Stomach smooth muscle (tissue), 2 donors: ENCODE measurements around the gene CXorf38.

ENCODE experiments used
- H3K27ac ChIP-seq: one replicate; pipeline ENCODE4 v1.7.0; 2013; ENCODE audit warnings: mild to moderate bottlenecking, low read length, inconsistent platforms
- H3K27me3 ChIP-seq, 2 donors: one replicate each; pipeline ENCODE4 v1.7.0; 2013; ENCODE audit warnings: low read length in 2 of 2; ENCODE audit not compliant: insufficient read depth in 2 of 2, control insufficient read depth in 1 of 2
- H3K36me3 ChIP-seq, 2 donors: one replicate each; pipeline ENCODE4 v1.7.0; 2013; ENCODE audit warnings: low read length in 2 of 2; ENCODE audit not compliant: control insufficient read depth in 2 of 2, insufficient read depth in 2 of 2
- H3K4me1 ChIP-seq: one replicate; pipeline ENCODE4 v1.7.0; 2013; ENCODE audit warnings: low read length; ENCODE audit not compliant: control insufficient read depth, insufficient read depth
- H3K4me3 ChIP-seq, 2 donors: one replicate each; pipeline ENCODE4 v1.7.0; 2013; ENCODE audit warnings: low read length in 2 of 2
- H3K9ac ChIP-seq, 2 donors: one replicate each; pipeline ENCODE4 v1.7.0; 2013; ENCODE audit warnings: low read length in 2 of 2, mild to moderate bottlenecking in 1 of 2
- H3K9me3 ChIP-seq, 2 donors: one replicate each; pipeline ENCODE4 v1.7.0; 2013; ENCODE audit warnings: low read length in 2 of 2; ENCODE audit not compliant: control insufficient read depth in 2 of 2
- donor health status: healthy.
- donor health status: Pancreatic carcinoma.

Gene CXorf38, protein sequence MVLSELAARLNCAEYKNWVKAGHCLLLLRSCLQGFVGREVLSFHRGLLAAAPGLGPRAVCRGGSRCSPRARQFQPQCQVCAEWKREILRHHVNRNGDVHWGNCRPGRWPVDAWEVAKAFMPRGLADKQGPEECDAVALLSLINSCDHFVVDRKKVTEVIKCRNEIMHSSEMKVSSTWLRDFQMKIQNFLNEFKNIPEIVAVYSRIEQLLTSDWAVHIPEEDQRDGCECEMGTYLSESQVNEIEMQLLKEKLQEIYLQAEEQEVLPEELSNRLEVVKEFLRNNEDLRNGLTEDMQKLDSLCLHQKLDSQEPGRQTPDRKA

DNA sequence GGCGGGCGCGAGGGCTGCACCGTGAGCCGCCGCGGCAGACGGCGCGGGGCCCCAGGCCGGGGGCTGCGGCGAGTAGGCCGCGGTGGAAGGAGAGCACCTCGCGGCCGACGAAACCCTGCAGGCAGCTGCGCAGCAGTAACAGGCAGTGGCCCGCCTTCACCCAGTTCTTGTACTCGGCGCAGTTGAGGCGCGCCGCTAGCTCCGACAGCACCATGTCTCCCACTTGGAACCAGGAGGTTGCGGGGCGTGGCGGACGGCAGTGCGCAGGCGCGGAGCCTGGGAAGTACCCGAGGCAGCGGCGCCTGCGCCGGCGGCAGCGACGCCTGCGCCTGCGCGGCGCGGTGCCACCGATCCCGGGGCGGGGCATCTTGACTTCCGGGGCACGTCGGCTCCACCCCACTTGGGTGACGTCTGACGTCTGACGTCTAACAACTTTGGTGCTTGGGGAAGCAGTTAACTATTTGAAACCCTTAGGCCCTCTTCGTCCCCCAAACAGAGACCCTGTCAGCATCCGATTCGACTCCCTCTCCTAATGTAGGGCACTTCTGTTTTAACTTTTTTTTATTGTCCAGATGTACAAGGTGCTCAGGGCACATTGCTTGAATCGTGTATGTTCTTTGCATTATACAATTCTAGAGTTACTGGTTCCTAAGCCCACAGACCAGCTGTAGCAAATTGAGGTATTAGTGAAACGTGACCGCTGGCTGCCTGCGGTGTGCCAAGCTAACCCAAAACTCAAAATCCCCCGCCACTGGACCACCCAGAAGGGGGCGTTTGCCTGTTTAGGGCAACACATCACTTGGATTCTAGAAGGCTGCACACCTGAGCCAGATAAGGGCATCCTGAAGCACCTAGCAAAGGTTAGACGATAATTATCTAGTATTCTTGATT is at the start of gene CXorf38:
Gene CXorf38, minus strand, starts transcription at position 255 of the 891 bp plus-strand sequence. Its CDS starts 41 bp downstream, at position 214.
- Histone ChIP-seq H3K9ac (peak within 1 kb of the TSS; percentile 65 to 67), H3K4me3 (peak within 1 kb of the TSS; percentile 69 to 82), H3K9me3 (no peaks in the 10 kb centered on the region), H3K27me3 (no peaks in the 10 kb centered on the region), H3K27ac (peak within 1 kb of the TSS; percentile 72), H3K36me3 (no peaks in the 10 kb centered on the region), H3K4me1 (peaks cover 22% of the 10 kb centered on the region)

DNA sequence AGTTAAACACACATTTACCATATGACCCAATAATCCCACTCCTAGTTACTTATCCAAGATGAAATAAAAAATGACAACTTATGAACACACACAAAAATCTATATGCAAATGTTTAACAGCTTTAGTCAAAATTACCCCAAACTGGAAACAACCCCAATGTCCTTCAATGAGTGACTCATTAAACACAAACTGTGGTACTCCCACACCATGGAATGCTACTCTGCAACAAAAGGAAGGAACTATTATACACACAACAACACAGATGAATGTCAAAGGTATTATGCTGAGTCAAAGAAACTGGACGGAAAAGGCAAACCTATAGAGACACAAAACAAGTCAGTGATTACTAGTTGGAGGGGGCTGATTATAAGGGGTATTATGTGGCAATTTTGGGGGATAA is 47.4 kb upstream of the CXorf38 start:
- peaks cover 1 to 5% of the 10 kb centered on the region in 2 donors for H3K36me3 ChIP-seq
- no peak overlapping the region for H3K27ac ChIP-seq

DNA sequence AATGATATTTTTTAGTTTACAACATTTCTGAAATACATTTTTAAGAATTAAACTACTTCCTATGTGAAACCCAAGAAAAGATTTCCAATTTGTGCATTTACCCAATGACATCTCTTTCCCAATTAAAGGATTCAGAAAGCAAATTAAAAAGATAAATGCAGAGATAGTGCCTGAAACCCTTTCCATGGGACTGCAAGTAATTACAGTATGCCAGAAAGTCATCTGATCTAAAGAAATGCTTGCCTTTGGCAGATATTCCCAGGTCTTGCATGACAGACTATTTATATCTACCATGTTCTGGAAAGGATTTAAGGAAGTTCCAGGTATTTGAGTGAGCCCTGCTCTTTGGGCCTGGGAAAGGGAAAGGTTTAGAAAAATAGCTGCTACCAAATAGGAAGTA is 41.6 kb upstream of the CXorf38 start:
- Histone ChIP-seq H3K9me3 (no peaks in the 10 kb centered on the region), H3K27me3 (peaks cover 0 to 2% of the 10 kb centered on the region in 2 donors), H3K4me1 (no peaks in the 10 kb centered on the region), H3K27ac (no peak overlapping the region), H3K9ac (no peak overlapping the region), H3K36me3 (peaks cover 0 to 3% of the 10 kb centered on the region in 2 donors), H3K4me3 (no peak overlapping the region)

More for the DNA sequence above, 47.4 kb upstream of the CXorf38 start:
- H3K27me3 ChIP-seq = peaks cover 0 to 2% of the 10 kb centered on the region in 2 donors
- no peaks in the 10 kb centered on the region for H3K9me3 ChIP-seq
- H3K4me1 ChIP-seq = no peaks in the 10 kb centered on the region
- no peak overlapping the region for H3K4me3 ChIP-seq
- H3K9ac ChIP-seq = no peak overlapping the region

DNA sequence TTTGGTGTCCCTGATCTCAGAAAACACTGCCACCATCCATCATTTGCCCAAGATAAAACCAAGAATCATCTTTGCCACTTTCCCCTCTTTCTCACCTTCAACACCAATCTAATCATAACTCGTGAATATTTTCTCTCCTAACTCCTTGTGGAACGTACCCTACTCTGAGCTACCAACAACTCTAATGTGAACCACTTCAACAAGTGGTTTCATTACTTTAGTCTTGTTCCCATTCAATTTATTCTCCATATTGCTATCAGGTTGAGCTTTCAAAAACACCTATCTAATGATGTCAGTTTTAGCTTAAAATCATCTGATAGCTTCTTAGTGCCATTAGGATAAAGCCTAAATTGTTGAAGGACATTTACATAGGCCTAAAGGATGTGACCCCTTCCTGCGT is 39.8 kb upstream of the CXorf38 start:
- Histone ChIP-seq H3K27me3 (peaks cover 0 to 2% of the 10 kb centered on the region in 2 donors), H3K4me1 (no peaks in the 10 kb centered on the region), H3K9ac (no peak overlapping the region), H3K36me3 (peaks cover 0 to 3% of the 10 kb centered on the region in 2 donors), H3K4me3 (no peak overlapping the region), H3K9me3 (no peaks in the 10 kb centered on the region), H3K27ac (no peak overlapping the region)

DNA sequence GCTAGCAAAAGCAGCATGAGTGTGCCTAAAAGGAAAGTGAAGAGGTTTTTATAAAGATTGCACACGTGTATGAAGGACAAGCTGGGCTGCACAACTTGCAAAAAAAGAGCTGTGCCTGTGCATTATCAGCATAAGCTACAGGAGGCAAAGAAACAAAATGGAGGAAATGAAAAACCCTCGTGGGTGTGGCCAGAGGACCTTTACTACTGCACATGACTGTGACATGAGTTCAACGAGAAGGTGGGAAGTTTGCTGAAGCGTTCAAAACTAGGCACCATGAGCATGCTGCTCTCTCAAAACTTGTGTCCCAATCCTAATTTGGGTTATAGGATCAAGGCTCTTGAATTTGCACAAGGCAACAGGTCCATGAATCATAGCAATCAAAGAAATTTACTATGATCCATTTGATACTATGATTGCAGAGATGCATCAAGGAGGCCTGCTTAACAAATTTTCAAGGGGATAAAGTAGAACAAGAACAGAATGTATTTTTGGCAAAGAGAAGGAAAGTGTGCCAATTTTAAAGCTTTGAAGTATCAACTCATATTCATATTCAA is 38.1 kb upstream of the CXorf38 start:
- H3K4me3 ChIP-seq = no peak overlapping the region
- H3K27ac ChIP-seq = no peak overlapping the region
- no peaks in the 10 kb centered on the region for H3K9me3 ChIP-seq
- H3K27me3 ChIP-seq = peaks cover 0 to 2% of the 10 kb centered on the region in 2 donors
- H3K36me3 ChIP-seq = peaks cover 0 to 3% of the 10 kb centered on the region in 2 donors
- no peak overlapping the region for H3K9ac ChIP-seq
- H3K4me1 ChIP-seq = no peaks in the 10 kb centered on the region

DNA sequence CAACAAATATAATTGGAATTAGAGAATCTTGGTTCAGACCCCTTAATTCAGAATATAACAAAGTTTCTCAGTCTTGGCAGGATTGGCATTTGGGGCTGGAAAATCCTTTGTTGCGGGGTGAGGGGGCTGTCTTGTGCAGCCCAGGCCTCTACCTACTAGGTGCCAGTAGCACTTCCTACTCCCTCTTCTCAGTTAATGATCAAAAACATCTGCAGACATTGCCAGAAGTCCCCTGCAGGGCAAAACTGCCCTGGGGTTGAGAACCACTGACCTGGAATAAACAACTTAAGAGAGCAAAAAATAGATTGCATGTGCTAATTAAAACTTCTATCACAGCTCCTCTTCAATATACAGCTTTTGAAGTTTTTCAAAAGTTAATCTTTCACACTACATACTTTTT is 36.7 kb upstream of the CXorf38 start:
- no peaks in the 10 kb centered on the region for H3K27me3 ChIP-seq
- H3K9ac ChIP-seq = no peak overlapping the region
- no peaks in the 10 kb centered on the region for H3K4me1 ChIP-seq
- no peak overlapping the region for H3K4me3 ChIP-seq
- H3K27ac ChIP-seq = no peak overlapping the region
- no peaks in the 10 kb centered on the region for H3K9me3 ChIP-seq
- peaks cover 0 to 4% of the 10 kb centered on the region in 2 donors for H3K36me3 ChIP-seq

DNA sequence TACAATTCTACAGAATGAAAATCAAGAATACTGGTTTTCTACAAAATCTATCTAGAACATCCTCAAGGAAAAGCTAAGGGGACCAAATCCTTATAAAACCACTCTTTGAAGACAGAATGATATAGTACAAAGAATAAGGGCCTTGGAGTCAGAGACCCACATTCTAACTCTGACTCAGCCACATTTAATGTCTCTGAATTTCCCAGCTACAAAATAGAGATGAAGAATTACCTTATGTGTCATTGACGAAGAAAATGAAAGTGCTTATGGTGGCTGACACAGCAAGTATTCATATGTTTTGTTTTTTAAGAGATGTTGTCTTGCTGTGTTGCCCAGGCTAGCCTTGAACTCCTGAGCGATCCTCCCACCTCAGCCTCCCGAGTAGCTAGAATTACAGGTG is 35.9 kb upstream of the CXorf38 start:
- Histone ChIP-seq H3K4me1 (no peaks in the 10 kb centered on the region), H3K9ac (no peak overlapping the region), H3K27ac (no peak overlapping the region), H3K27me3 (no peaks in the 10 kb centered on the region), H3K36me3 (peaks cover 0 to 4% of the 10 kb centered on the region in 2 donors), H3K9me3 (no peaks in the 10 kb centered on the region), H3K4me3 (no peak overlapping the region)

DNA sequence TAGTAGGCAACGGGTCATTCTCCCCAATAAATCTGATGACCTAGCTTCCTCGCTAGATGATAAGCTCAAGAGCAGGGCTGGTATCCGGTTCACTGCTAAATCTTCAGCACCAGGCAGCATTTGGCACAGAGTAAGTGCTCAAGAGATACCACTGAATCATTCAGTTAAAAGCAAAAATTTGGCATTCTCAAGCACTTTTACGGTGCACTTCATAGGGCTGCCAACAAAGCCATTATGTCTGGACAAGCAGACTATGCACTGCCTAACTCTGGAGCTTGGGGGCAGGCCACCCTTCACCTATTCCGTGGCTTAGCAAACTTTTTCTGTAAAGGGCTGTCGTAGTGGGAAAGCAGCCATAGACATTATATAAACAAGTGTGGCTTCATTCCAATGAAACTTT is 23.8 kb upstream of the CXorf38 start:
- no peak overlapping the region for H3K9ac ChIP-seq
- peaks cover 3 to 10% of the 10 kb centered on the region in 2 donors for H3K36me3 ChIP-seq
- H3K27ac ChIP-seq = peak overlapping the region; percentile 7
- no peak overlapping the region for H3K4me3 ChIP-seq
- no peaks in the 10 kb centered on the region for H3K4me1 ChIP-seq
- H3K27me3 ChIP-seq = peaks cover 0 to 8% of the 10 kb centered on the region in 2 donors
- H3K9me3 ChIP-seq = no peaks in the 10 kb centered on the region

DNA sequence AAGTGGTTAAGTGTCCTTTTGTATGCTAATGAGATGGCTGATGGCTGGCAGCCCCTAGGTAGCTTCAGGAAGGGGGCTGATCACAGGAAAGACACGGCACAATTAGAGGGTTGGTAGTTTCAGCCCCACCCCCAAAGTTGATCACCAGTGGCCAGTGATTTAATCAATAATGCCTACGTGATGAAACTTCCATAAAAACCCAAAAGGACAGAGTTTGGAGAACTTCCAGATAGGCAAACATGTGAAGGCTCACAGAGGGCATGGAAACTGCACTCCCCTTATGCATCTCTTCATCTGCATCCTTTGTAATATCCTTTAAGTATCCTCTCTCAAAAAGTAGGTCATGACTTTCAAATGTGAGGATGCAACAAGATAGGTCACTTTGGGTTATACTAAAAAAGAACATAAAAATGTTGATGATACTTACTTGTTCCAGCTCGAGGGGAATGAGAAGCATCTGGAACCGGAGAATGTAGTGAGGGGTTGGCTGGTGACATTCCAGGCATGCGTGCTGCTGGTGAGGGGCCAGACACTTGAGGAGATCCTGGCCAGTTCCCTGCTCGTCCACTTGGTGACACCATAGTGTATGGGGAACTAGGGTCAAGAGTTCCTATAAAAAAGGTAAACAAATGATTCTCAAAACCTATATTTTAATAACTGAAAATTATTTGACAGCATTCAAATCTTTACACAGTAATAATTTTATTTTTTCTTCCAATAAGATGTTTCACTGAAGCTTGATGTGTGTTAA is 16.7 kb upstream of the CXorf38 start:
- no peaks in the 10 kb centered on the region for H3K4me1 ChIP-seq
- no peak overlapping the region for H3K4me3 ChIP-seq
- no peaks in the 10 kb centered on the region for H3K9me3 ChIP-seq
- H3K9ac ChIP-seq = no peak overlapping the region
- peaks cover 6 to 10% of the 10 kb centered on the region in 2 donors for H3K36me3 ChIP-seq
- no peaks in the 10 kb centered on the region for H3K27me3 ChIP-seq
- no peak overlapping the region for H3K27ac ChIP-seq

DNA sequence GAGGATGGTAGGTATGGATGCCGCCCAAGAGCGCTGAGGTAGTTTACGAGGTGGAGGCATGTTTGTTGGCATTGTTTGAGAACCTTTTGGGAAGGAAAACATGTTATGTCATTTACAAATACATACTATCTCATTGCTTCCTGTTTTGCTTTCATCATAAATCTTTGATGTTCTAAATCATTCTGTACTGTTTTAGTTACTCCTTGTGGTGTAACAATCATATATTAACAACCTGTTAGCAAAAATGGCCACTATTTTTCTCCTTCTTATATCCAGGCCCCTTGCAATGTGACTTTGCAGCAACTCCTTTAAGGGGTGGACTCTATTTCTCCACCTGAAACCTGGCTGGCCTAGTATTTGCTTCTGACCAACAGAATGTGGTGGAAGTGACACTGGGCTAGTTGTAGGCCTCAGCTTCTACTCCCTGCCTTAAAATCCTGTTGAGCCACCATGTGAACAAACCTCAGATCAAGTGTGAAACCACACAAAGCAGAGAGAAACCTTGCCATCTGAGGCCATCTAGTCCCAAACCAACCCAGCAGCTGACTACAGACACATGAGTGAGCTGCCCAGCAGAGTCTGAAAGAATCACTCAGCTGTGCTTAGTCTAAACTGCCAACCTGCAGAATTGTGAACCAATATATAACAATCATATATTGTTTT is 15.8 kb upstream of the CXorf38 start:
- Histone ChIP-seq H3K27me3 (no peaks in the 10 kb centered on the region), H3K27ac (no peak overlapping the region), H3K9ac (no peak overlapping the region), H3K36me3 (peaks cover 9 to 11% of the 10 kb centered on the region in 2 donors), H3K4me1 (no peaks in the 10 kb centered on the region), H3K4me3 (no peak overlapping the region), H3K9me3 (no peaks in the 10 kb centered on the region)
